ENCODE results near the gene LHFPL2.

LHFPL2 gene

DNA sequence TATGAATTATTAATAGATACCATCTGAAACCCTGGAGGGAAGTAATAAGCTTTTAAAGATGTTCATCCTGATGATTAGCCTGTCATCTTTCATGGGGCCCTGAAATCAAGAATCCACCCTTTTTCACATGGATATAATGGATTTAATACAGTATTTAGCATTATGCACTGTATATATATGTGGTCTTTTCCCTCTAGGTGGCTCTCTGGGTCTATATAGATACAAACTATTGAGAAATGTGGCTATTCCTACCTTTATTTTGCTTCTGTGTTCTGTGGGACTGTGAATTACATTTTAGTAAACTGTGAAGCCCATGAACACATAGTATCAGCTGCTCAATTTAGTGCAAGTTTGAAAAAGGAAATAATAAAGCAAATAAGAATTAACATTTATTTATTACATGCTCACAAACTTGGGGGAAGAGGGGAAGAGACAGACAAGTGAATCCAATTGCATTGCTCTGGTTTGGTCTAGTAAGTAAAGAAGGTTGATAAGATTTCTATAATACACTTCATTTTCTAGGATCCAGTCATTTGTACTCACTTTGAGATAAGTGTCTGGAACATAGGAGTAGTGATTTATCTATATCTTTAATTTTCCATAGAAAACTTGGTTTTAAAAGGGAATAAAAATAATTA lies 176.0 kb downstream of the LHFPL2 start:
- TF ChIP-seq GATA2 (IDR thresholded peaks at IDR 0.05; ENCODE audit: low read depth, low read length), result no peak
- no peak for TF ChIP-seq GATA3 (IDR thresholded peaks at IDR 0.05; ENCODE audit: low read depth, low read length)

DNA sequence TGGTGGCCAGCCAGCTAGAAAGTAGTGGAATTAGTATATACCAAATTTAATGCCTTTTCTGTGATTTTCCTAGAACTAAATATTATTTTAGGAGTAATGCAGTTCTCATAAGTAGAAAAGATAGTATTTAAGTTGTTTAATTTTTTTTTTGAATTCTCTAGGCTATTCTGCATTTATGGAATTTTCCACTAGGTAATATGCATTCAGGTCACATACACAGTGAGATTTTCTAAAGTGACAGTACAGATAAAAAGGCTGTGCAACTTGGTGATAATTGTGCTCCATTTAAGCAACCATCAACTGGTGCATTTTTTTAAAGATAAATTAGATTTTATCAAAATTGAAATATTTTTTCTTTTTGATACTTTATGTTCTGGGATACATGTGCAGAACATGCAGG lies 176.7 kb downstream of the LHFPL2 start:
- TF ChIP-seq GATA3 (IDR thresholded peaks at IDR 0.05; ENCODE audit: low read depth, low read length) (no peak), GATA2 (IDR thresholded peaks at IDR 0.05; ENCODE audit: low read depth, low read length) (no peak)

DNA sequence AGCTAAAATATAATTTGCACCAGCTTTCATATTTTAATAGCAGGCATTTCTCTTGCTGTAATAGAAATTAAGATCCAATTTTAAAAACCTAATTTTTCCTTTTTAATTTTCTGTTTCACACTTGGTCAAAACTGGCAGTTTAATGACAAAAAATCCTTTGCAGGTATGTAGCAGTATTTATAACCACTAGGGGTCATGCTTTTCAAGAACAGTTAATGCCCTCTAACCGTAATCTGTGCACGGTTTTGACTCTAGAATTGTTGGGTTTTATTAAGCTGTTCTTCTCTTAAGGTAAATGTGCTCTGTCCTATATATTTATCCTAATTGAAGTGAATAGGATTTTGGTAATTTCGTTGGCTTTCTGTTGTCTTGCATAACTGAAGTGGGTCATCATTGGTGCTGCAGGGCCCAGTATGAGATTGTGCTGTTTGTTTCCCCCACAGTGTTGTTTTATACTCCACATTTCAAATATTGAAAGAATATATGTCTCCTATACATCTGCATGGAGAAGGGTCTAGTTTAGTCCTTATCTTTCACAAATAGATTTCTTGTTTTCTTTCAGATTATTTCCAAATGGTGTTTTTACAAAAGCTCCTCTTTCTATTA lies 180.7 kb downstream of the LHFPL2 start:
- TF ChIP-seq GATA3 (IDR thresholded peaks at IDR 0.05; ENCODE audit: low read depth, low read length) (no peak), GATA2 (IDR thresholded peaks at IDR 0.05; ENCODE audit: low read depth, low read length) (no peak)

DNA sequence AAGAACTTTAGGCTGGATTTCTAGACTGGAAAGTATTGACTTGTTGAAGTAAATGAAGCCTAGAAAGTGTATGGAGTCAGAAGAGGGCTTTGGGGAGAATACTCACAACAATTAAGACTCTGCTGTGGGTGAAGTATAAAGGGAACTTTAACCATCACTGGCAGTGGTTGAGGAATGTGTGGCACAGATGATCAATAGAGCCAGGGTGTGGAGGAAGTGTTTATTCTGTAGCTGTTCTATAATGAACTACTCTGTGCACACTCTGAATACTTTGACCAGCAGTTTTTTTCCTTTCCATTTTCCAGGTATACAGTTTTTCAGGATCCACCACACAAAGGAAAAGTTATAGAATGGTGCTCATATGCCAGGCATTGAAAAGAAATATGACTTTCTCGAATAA lies 181.4 kb downstream of the LHFPL2 start:
- TF ChIP-seq GATA3 (IDR thresholded peaks at IDR 0.05; ENCODE audit: low read depth, low read length) (no peak), GATA2 (IDR thresholded peaks at IDR 0.05; ENCODE audit: low read depth, low read length) (no peak)

DNA sequence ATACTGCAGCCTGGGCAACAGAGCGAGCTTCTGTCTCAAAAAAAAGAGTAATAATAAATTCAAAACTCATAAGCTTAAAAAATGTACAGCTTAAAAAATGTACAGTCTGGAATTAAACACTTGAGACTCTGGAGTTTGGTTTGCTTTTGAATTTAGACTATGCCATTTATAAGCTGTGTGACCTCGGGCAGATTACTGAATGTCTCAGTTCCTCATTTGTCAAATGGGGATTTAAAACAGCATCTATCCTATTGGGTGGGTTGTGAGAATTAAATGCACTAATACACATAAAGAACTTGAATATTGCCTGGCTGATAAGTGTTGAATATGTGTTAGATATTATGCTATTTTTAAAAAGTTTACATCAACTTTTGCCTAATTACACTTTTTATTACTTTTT lies 189.7 kb downstream of the LHFPL2 start:
- no peak for TF ChIP-seq GATA2 (IDR thresholded peaks at IDR 0.05; ENCODE audit: low read depth, low read length)
- TF ChIP-seq GATA3 (IDR thresholded peaks at IDR 0.05; ENCODE audit: low read depth, low read length), result no peak

DNA sequence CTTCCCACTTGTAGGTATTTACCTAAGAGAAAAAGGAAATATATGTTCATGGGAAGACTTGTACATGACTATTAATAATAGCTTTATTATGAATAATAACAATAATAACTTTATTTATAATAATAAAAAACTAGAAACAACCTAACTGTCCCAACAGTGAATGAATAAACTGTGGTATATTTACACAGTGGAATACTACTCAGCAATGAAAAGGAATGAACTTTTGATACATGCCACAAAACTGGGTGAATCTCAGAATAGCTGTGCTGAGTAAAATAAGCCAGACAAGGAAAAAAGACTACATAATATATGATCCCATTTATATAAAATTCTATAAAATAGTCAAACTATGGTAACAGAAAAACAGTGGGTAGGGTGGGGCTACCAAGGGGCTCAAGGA lies 199.5 kb downstream of the LHFPL2 start:
- TF ChIP-seq GATA2 (IDR thresholded peaks at IDR 0.05; ENCODE audit: low read depth, low read length), result no peak
- TF ChIP-seq GATA3 (IDR thresholded peaks at IDR 0.05; ENCODE audit: low read depth, low read length), result no peak

DNA sequence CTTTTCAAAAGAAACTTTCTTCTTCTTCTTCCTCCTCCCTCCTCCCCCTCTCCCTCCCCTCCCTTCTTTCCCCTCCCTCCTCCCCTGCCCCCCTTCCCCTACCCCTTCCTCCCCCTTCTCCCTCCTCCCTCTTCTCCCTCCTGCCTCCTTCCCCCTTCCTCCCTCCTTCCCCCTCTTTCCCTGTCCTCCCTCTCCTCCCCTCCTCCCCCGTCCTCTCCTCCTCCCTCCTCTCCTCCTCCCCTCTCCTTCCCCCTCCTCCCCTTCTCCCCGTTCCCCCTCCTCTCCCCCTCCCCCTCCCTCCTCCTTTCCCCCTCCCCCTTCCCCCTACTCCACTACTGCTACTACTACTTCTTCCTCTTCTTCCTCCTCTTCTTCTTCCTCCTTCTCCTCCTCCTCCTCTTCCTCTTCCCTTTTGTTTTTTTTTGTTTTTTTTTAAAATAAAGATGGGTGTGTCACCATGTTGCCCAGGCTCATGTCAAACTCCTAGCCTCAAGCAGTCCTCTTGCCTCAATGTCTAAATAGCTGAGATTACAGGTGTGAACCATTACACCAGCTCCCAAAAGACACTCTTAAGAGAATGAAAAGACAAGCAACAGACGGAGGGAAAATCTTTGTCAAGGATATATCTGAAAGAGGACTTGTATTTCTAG lies 200.7 kb downstream of the LHFPL2 start:
- TF ChIP-seq GATA2 (IDR thresholded peaks at IDR 0.05; ENCODE audit: low read depth, low read length) (no peak), GATA3 (IDR thresholded peaks at IDR 0.05; ENCODE audit: low read depth, low read length) (no peak)

Data from SH-SY5Y (cell line).